Measurements from ENCODE around the gene EVA1C. TPM values are rescaled to one million over a fixed set of nuclear protein-coding genes. Genes with fewer than 3 reads are reported as not detected.
A peak's percentile ranks its signal among the peaks of the same experiment; 100 is the strongest.

Gene EVA1C
- total and polyA plus RNA-seq, 12 donors = 12.1 to 42.9 (median 14.0) TPM

DNA sequence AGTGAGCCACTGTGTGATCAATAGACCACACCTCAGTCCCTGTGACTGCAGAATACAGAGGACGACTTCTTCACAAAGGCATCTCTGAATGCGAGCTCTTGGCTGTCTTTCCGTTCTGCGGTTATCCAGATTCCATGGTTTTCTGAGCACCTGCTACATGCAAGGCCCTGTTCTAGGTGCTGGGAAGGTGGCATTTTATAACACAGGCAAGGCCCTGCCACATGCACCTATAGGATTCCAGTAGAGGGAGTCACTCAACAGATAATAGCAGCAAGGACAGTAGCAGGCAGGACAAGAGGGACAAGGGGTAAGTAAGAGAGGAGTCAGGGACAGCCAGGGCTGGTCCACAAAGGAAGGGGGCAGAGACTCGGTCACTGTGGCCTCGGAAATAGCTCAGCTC is 28.7 kb upstream of the EVA1C start:
- Histone ChIP-seq H3K36me3 (peaks cover 0 to 77% (median 13%) of the 10 kb centered on the region in 9 donors), H3K9me3 (no peaks in the 10 kb centered on the region), H3K27me3 (no peaks in the 10 kb centered on the region), H3K27ac (no peak overlapping the region), H3K4me1 (peaks cover 0 to 36% (median 10%) of the 10 kb centered on the region in 9 donors), H3K4me3 (no peak overlapping the region)
- 91 to 94% methylated on average over 6 of the region's 6 CpGs for WGBS, 2 donors
- no peak for DNase-seq
- ATAC-seq = no peak
- TF ChIP-seq, protein P1, sequence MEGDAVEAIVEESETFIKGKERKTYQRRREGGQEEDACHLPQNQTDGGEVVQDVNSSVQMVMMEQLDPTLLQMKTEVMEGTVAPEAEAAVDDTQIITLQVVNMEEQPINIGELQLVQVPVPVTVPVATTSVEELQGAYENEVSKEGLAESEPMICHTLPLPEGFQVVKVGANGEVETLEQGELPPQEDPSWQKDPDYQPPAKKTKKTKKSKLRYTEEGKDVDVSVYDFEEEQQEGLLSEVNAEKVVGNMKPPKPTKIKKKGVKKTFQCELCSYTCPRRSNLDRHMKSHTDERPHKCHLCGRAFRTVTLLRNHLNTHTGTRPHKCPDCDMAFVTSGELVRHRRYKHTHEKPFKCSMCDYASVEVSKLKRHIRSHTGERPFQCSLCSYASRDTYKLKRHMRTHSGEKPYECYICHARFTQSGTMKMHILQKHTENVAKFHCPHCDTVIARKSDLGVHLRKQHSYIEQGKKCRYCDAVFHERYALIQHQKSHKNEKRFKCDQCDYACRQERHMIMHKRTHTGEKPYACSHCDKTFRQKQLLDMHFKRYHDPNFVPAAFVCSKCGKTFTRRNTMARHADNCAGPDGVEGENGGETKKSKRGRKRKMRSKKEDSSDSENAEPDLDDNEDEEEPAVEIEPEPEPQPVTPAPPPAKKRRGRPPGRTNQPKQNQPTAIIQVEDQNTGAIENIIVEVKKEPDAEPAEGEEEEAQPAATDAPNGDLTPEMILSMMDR (IDR thresholded peaks at IDR 0.05) = peak in 1 of 9 donors; percentile 19
- intact Hi-C loops (cut with DNase I) = no loop called here

DNA sequence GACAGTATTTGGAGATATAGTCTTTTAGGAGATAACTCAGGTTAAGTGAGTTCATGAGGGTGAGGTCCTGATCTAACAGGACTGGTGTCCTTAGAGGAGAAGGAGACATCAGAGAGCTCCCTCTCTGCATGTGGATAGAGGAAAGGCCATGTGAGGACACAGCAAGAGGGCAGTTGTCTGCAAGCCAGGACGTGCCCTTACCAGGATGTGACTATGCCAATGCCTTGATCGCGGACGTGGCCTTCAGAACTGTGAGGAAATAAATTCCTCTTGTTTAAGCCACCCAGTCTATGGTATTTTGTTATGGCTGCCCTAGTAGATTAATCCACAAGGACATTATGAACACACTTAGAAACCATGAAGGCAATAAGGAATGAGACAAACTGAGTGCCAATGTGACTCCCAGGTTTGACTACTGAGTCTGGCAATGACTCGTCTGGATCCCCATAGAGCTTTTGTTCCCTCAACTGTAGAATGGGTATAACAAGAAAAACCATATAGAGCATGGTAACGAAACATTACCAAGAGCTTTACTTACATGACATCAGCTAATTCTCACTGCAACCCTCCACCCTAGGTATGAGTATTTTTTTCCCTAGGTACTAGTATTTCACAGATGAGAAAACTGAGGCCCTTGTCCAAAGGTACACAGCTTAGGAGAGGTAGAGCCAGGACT is 26.2 kb upstream of the EVA1C start:
- intact Hi-C loops (cut with DNase I) = no loop called here
- H3K27me3 ChIP-seq = no peaks in the 10 kb centered on the region
- peak; percentile 42 to 48 for DNase-seq
- ATAC-seq = peak in 7 of 8 donors; percentile 76 to 90 (median 84)
- TF ChIP-seq, protein P1 (IDR thresholded peaks at IDR 0.05) = no peak
- no peak overlapping the region for H3K4me3 ChIP-seq
- peaks cover 0 to 61% (median 13%) of the 10 kb centered on the region in 9 donors for H3K36me3 ChIP-seq
- peaks cover 0 to 46% (median 21%) of the 10 kb centered on the region in 9 donors for H3K4me1 ChIP-seq
- peak overlapping the region in 9 of 10 donors; percentile 25 to 67 (median 51) for H3K27ac ChIP-seq
- WGBS, 2 donors = 43 to 52% methylated on average over 6 of the region's 6 CpGs
- H3K9me3 ChIP-seq = no peaks in the 10 kb centered on the region

- DNase-seq (no peak), ATAC-seq (peak in 1 of 8 donors; percentile 3)
- H3K4me3 ChIP-seq = no peak overlapping the region
- 85% methylated on average over 8 of the region's 8 CpGs for WGBS, 2 donors
- intact Hi-C loops (cut with DNase I) = no loop called here
- TF ChIP-seq, protein P1 (IDR thresholded peaks at IDR 0.05) = no peak
- peak overlapping the region in 6 of 10 donors; percentile 5 to 67 (median 58) for H3K27ac ChIP-seq
- H3K27me3 ChIP-seq = no peaks in the 10 kb centered on the region
- H3K9me3 ChIP-seq = no peaks in the 10 kb centered on the region
- peaks cover 0 to 54% (median 29%) of the 10 kb centered on the region in 9 donors for H3K4me1 ChIP-seq
- peaks cover 0 to 53% (median 13%) of the 10 kb centered on the region in 9 donors for H3K36me3 ChIP-seq
Observed at GRCh38 chr21:32387151-32387550, 25.4 kb upstream of the EVA1C start.

- Histone ChIP-seq H3K4me1 (peaks cover 0 to 59% (median 32%) of the 10 kb centered on the region in 9 donors), H3K36me3 (peaks cover 0 to 41% (median 9%) of the 10 kb centered on the region in 9 donors), H3K9me3 (no peaks in the 10 kb centered on the region), H3K27ac (peak overlapping the region in 1 of 10 donors; percentile 46), H3K27me3 (no peaks in the 10 kb centered on the region), H3K4me3 (no peak overlapping the region)
- 77% methylated on average over 9 of the region's 9 CpGs for WGBS, 2 donors
- no peak for DNase-seq
- intact Hi-C loops (cut with DNase I) = no loop called here
- TF ChIP-seq, protein P1 (IDR thresholded peaks at IDR 0.05) = no peak
- ATAC-seq = no peak
Observed at GRCh38 chr21:32388306-32388705, 24.2 kb upstream of the EVA1C start.

All from heart right ventricle (tissue), 16 donors.